Stimulated activated CD4-positive, alpha-beta T cell treated with anti-CD3 and anti-CD28 coated beads, Interleukin-2, amount 100 ng/mL, for 48 hours (primary cell): ENCODE data around the gene AKTIP.
"Not testable (repeated sequence)": the region's sequence is repeated elsewhere in the genome, so short reads cannot be mapped to it uniquely, and the experiment has no call there.

ENCODE experiments used
- DNase-seq, 2 donors: peaks; one replicate each; pipeline ENCODE4 v3.0.0-alpha.2; 2020

The AKTIP gene

GRCh38 chr16:53502331-53503269, at the start of gene AKTIP:
Gene AKTIP, minus strand, starts transcription at chr16:53503209. Its CDS starts 2,950 bp downstream, at chr16:53500259.
- DNase-seq = peak; percentile 53 to 62

GRCh38 chr16:53549970-53550690, 47.1 kb upstream of the AKTIP start:
- peak; percentile 26 to 40 for DNase-seq

- DNase-seq = no peak
These were observed 44.0 kb upstream of the AKTIP start for GRCh38 chr16:53546988-53547391.

GRCh38 chr16:53545433-53545832, 42.4 kb upstream of the AKTIP start:
- no peak for DNase-seq

GRCh38 chr16:53542283-53542682, 39.3 kb upstream of the AKTIP start:
- no peak for DNase-seq

- DNase-seq = no peak
These were observed 38.3 kb upstream of the AKTIP start for GRCh38 chr16:53541326-53541725.

DNA sequence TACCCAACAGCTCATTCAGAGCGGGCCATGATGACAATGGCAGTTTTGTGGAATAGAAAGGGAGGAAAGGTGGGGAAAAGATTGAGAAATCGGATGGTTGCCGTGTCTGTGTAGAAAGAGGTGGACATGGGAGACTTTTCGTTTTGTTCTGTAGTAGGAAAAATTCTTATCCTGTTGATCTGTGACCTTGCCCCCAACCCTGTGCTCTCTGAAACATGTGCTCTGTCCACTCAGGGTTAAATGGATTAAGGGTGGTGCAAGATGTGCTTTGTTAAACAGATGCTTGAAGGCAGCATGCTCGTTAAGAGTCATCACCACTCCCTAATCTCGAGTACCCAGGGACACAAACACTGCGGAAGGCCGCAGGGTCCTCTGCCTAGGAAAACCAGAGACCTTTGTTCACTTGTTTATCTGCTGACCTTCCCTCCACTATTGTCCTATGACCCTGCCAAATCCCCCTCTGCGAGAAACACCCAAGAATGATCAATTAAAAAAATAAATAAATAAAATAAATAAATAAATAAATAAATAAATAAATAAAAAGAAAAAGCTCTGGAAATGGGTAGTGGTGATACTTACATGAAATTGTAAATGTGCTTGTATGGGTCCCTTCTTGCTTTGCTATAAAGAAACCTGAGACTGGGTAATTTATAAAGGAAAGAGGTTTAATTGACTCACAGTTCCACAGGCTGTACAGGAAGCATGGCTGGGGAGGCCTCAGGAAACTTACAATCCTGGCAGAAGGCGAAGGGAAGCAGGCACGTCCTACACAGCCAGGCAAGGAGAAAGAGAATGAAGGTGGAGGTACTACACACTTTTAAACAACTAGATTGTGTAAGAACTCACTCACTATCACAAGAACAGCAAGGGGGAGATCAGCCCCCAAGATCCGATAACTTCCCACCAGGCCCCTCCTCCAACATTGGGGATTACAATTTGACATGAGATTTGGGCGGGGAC, 37.0 kb upstream of the AKTIP start:
- DNase-seq = not testable (repeated sequence)

DNA sequence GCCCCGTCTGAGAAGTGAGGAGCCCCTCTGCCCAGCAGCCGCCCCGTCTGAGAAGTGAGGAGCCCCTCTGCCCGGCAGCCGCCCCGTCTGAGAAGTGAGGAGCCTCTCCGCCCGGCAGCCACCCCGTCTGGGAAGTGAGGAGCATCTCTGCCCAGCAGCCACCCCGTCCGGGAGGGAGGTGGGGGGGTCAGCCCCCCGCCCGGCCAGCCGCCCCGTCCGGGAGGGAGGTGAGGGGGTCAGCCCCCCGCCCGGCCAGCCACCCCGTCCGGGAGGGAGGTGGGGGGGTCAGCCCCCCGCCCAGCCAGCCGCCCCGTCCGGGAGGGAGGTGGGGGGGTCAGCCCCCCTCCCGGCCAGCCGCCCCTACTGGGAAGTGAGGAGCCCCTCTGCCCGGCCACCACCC, 36.3 kb upstream of the AKTIP start:
- DNase-seq = not testable (repeated sequence)

DNA sequence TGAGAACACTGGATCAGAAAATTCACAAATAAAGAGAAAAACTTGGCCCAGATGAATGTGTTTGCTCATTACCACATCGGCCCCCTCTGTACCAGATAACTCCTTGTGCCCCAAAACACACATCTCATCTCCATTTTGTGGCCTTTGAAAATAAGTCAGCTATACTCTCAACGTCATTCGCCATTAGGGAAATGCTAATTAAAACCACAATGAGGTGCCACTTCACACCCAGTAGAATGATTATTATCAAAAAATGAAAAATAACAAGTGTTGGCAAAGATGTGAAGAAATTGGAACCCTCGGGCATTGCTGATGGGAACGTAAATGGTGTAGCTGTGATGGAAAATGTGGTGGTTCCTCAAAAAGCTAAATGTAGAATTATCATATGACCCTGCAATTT, 34.6 kb upstream of the AKTIP start:
- DNase-seq = no peak

DNA sequence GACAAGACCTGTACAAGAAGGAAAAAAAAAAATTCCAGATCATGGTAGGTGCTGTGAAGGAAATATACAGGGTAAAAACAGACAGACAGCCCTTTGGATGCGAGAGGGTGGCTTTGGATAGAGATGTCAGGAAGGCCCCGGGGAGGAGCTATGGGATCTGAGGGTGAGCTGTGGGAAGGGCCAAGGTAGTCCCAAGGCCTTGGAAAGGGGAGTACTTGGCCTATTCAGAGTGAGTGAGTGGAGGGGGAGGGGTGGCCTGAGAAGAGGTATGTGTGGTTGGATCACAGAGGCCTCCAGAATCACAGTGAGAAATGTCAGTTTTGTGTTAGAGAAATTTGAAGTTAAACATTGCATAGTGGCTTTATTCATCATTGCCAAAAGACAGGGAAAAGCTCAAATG, 31.2 kb upstream of the AKTIP start:
- DNase-seq = no peak

DNA sequence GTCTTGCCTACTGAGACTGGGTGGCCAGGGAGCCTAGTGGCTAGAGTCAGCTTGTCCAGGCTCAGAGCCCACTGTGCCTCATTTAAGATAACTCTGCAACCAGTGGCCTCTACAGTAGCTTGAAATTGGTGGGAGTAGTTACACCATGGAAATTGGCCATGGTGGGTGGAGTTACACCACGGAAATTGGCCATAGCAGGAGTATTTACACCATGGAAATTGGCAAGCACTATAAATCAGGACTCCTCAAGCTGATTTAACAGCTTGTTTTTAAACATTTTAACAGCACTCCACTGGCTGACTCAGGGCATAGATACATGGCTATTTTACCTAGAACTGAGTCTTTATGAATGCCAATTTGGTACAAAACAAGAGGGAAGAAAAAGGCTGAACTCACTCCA, 27.7 kb upstream of the AKTIP start:
- no peak for DNase-seq

GRCh38 chr16:53530046-53530445, 27.0 kb upstream of the AKTIP start:
- no peak for DNase-seq

GRCh38 chr16:53529513-53529912, 26.5 kb upstream of the AKTIP start:
- DNase-seq = no peak

DNA sequence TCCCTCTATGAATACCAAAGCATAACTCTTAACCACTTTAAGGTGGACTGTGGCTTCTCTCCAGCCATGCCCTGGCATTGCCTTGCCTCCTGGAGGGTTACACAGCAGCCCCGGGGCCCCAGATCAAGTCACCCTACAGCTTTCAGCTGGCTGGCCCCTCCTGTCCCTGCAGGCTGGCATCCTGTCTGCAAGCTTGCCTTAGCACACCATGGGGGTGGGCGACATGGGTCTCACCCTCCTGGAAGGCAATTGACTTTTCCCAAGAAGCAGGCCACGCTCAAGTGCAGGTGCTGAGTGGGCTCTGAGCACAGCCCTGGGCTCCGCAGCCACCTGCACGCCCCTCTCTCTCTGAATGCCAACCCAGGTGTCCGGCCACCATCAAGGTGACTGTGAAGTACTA, 25.8 kb upstream of the AKTIP start:
- no peak for DNase-seq

DNA sequence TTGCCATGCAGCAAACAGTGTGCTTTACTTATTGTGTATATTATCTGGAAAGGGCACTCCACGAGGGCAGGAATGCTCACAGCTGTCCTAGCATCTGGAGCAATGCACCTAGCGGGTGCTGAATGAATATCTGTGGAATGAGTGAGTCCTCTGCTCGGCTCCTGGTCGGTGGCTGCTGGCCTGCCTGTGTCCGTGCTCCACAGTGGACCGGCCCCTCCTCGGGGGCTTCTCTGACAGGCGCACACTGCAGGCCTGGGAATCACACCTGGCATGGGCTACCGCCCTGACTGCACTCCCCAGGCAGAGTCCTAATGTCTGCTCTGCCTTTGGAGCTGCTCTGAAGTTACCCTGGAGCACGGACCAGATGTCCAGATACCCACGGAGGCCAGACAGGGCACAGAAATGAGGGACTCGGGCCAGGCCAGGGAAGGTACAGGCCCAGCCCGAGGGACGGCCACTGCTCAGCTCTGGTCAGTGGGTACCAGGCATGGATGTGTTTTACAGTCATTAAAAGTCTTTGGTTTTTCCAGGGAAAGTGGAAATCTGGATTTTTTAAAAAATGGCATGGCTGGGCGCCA, 21.1 kb upstream of the AKTIP start:
- DNase-seq = no peak

DNA sequence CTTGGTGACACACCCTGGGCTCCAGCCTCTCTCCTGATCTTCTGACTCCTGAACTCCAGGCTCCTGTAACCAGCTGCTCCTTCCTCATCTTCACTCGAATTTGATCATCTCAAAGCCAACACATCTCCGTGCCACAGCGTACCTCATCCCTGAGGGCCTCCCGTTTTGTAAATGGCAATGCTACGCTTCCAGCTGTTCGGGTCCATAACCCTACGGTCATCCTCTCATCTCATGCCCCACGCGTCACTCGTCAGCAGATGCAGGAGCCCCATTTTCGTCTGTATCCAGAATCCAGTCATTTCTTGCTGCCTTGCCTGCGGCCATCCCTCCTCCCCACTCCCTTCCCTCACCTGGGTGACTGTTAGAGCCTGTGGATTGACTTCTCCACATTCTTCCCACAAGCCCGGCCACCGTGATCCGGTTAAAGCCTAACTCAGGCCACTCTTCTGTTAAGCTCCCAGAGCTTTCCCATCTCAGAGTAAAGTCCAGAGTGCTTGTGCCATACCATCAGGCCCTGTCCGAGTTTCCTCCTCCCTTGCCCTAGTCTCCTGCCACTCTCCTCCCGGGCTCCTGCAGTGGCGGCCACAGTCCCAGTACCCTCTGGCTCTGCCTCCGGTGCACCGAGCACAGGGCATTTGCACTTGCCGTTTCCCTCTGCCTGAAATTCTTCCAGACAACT, 20.3 kb upstream of the AKTIP start:
- DNase-seq = no peak

- DNase-seq = no peak
These were observed 16.5 kb upstream of the AKTIP start for GRCh38 chr16:53519417-53520091.

DNA sequence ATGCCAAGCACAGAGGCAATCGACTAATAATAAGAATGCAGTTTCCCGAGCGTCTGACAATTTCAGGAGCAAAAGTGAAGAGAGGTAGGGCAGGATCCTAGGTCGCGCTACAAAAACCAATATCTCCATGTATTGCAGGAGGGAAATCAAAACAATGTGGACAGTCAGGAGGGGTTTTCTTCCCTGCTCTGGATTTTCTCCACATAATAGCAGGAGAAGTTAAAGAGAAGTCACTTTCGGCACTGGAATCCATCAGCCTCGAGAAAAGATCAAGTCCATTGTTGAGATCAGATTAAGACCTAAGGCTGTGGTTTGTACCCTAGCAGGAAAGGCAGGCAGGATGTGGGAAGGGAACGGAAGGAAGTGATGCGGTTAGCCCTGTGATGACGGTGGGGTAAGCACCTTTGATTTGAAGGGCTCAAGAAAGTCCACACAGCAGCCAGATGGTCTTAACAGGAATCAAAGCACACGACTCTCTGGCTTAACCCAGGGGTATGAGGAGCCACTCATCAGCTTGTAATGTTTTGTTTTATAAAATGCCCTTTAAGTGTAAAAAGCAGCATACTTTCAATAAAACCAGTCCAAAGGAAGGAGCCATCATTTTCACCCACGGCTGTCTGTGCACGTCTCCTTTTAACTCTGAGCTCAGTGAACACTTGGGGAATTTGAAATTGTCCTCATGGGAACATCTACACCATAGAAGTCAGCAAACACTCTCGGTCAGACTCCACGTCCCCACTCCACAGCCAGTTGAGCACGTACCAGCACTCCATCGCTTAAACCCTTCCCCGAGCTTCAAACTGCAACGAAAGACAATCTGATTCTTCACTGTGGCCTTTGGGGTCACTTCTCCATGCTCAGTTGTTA, 15.8 kb upstream of the AKTIP start:
- peak; percentile 41 to 49 for DNase-seq

- DNase-seq = no peak
These were observed 14.8 kb upstream of the AKTIP start for GRCh38 chr16:53517851-53518250.

DNA sequence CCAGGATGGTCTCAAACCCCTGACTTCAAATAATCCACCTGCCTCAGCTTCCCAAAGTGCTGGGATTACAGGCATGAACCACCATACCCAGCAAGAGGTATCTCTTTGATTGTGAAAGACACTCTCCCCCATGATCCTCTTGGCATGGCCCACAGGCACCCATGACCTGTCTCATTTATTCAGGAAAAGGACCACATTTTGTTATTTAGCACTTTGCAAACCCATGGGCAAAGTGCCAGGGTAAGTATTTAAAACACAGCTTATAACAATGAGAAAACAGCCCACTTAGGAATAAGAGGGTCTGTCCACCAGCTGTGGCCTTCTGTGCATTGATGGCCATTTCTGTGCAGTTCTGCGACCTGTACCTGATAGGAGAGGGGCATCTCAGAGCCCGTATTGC, 12.8 kb upstream of the AKTIP start:
- no peak for DNase-seq
